NOMO-1 treated with DMSO at 0.1 percent for 48 hours (cell line): ENCODE results near the gene TMEM139.
"Not testable (repeated sequence)": the region's sequence is repeated elsewhere in the genome, so short reads cannot be mapped to it uniquely, and the experiment has no call there.

Experiments used
- DNase-seq: peaks from one replicate; lab custom pipeline; 2025; ENCODE audit not compliant: unreplicated experiment; lab: John Stamatoyannopoulos, UW

TMEM139 gene

GRCh38 chr7:143287935-143288826, 3.4 kb downstream of the TMEM139 start, which contains the start of gene CASP2:
TSS of gene CASP2 (plus strand) at chr7:143288351. CDS start at chr7:143288456, 105 bp downstream.
- peak; percentile 89 for DNase-seq

GRCh38 chr7:143288836-143289235, 4.1 kb downstream of the TMEM139 start:
- no peak for DNase-seq

GRCh38 chr7:143289421-143289820, 4.7 kb downstream of the TMEM139 start:
- no peak for DNase-seq

- DNase-seq, result not testable (repeated sequence)
Measured at GRCh38 chr7:143289888-143290287, 5.1 kb downstream of the TMEM139 start.

GRCh38 chr7:143290293-143290692, 5.5 kb downstream of the TMEM139 start:
- DNase-seq, result no peak

- DNase-seq, result no peak
Measured at GRCh38 chr7:143292876-143293275, 8.1 kb downstream of the TMEM139 start.

- DNase-seq, result no peak
Measured at GRCh38 chr7:143295870-143296269, 11.1 kb downstream of the TMEM139 start.

- no peak for DNase-seq
Measured at GRCh38 chr7:143296686-143297085, 11.9 kb downstream of the TMEM139 start.

- no peak for DNase-seq
Measured at GRCh38 chr7:143299346-143299745, 14.6 kb downstream of the TMEM139 start.

GRCh38 chr7:143299840-143300239, 15.1 kb downstream of the TMEM139 start:
- DNase-seq, result no peak

GRCh38 chr7:143300959-143301935, 16.5 kb downstream of the TMEM139 start:
- peak; percentile 76 for DNase-seq

GRCh38 chr7:143303733-143304132, 19.0 kb downstream of the TMEM139 start:
- DNase-seq, result no peak

GRCh38 chr7:143304938-143305337, 20.2 kb downstream of the TMEM139 start:
- no peak for DNase-seq

- DNase-seq, result peak; percentile 54
Measured at GRCh38 chr7:143305423-143306070, 20.8 kb downstream of the TMEM139 start.

- no peak for DNase-seq
Measured at GRCh38 chr7:143308632-143309031, 23.9 kb downstream of the TMEM139 start.

- peak; percentile 3 for DNase-seq
Measured at GRCh38 chr7:143314127-143314526, 29.4 kb downstream of the TMEM139 start.

- DNase-seq, result no peak
Measured at GRCh38 chr7:143315776-143316175, 31.0 kb downstream of the TMEM139 start, which contains the start of gene CLCN1. TSS of gene CLCN1 (plus strand) at chr7:143316111. CDS start at chr7:143316213, 102 bp downstream.

- DNase-seq, result no peak
Measured at GRCh38 chr7:143316492-143316891, 31.7 kb downstream of the TMEM139 start.

- DNase-seq, result peak; percentile 34
Measured at GRCh38 chr7:143318661-143319060, 33.9 kb downstream of the TMEM139 start.

- DNase-seq, result no peak
Measured at GRCh38 chr7:143320620-143321019, 35.9 kb downstream of the TMEM139 start.

GRCh38 chr7:143321242-143321641, 36.5 kb downstream of the TMEM139 start:
- no peak for DNase-seq
